DND-41 (cell line): ENCODE data around the gene ENTPD3.

Source experiments
- CTCF ChIP-seq: IDR thresholded peaks from 2 replicates; pipeline ENCODE4 v1.5.1; 2012; ENCODE audit warnings: borderline replicate concordance, low read length, moderate library complexity, mild to moderate bottlenecking; ENCODE audit not compliant: poor library complexity, severe bottlenecking; ENCODE audit errors: extremely low read depth
- EZH2 ChIP-seq: IDR thresholded peaks from 3 replicates; pipeline ENCODE4 v1.6.1; 2012; ENCODE audit warnings: borderline replicate concordance, low read depth, mild to moderate bottlenecking, moderate library complexity, low read length, inconsistent platforms; ENCODE audit not compliant: severe bottlenecking

GRCh38 chr3:40381904-40382616 is 4.9 kb upstream of the ENTPD3 start:
- TF ChIP-seq EZH2 (no peak), CTCF (no peak)
